SK-N-SH (cell line): Measurements from ENCODE around the gene DRD4. TPM values are rescaled to one million over a fixed set of nuclear protein-coding genes. Genes with fewer than 3 reads are reported as not detected.
A peak's percentile ranks its signal among the peaks of the same experiment; 100 is the strongest.

ENCODE experiments used
- CTCF ChIA-PET: fragments of 300-600, 350-600 bp; formaldehyde crosslinking; extraction: SDS; loops from one replicate; lab custom pipeline; 2021; lab: Yijun Ruan, JAX
- POLR2A ChIA-PET: fragments of 350-600 bp; sonication (Branson Sonifier 250); formaldehyde crosslinking; extraction: SDS; loops from one replicate; lab custom pipeline; 2020; ENCODE audit warnings: antibody characterized with exemption, inconsistent platforms; lab: Yijun Ruan, JAX
- DNase-seq: peaks from one replicate; pipeline ENCODE4 v3.0.0; 2012
- H2AFZ ChIP-seq: fragments of 200-600 bp; sonication (generic); 2 replicates; pipeline ENCODE4 v1.8.1; 2016; ENCODE audit warnings: antibody characterized with exemption, mild to moderate bottlenecking, low read depth
- H3F3A ChIP-seq: fragments of 200-600 bp; sonication (generic); replicated peaks from 2 replicates; pipeline ENCODE3; 2016; ENCODE audit warnings: antibody characterized with exemption, mild to moderate bottlenecking; ENCODE audit not compliant: insufficient read depth
- H3K27ac ChIP-seq, 2 experiments: fragments of 200-500 bp in 1 of 2; fragments of 200-600 bp in 1 of 2; sonication (Bioruptor generic) in 1 of 2; sonication (generic), shearing (Covaris generic) in 1 of 2; 2 replicates each; pipeline versions ENCODE4 v1.5.1 to v1.6.1; 2014 to 2016; ENCODE audit warnings: low read depth in 2 of 2, inconsistent platforms in 1 of 2, low read length in 1 of 2, mild to moderate bottlenecking in 1 of 2, mixed read lengths in 1 of 2
- H3K27me3 ChIP-seq: fragments of 200-600 bp; sonication (generic), shearing (Covaris generic); 2 replicates; pipeline ENCODE4 v1.6.1; 2016; ENCODE audit warnings: mixed run types; ENCODE audit not compliant: insufficient read depth
- H3K36me3 ChIP-seq, 2 experiments: fragments of 200-500 bp in 1 of 2; fragments of 200-600 bp in 1 of 2; sonication (Bioruptor generic) in 1 of 2; sonication (generic) in 1 of 2; replicated peaks in 1 of 2; 2 replicates each; pipeline versions ENCODE3 to v1.5.1; 2014 to 2016; ENCODE audit warnings: low read length in 1 of 2, mild to moderate bottlenecking in 1 of 2; ENCODE audit not compliant: insufficient read depth in 2 of 2, control insufficient read depth in 1 of 2
- H3K4me1 ChIP-seq, 2 experiments: fragments of 200-500 bp in 1 of 2; fragments of 200-600 bp in 1 of 2; sonication (Bioruptor generic) in 1 of 2; sonication (generic), shearing (Covaris generic) in 1 of 2; 2 replicates each; pipeline versions ENCODE4 v1.5.1 to v1.6.1; 2014 to 2016; ENCODE audit warnings: low read depth in 1 of 2, low read length in 1 of 2, mixed run types in 1 of 2; ENCODE audit not compliant: insufficient read depth in 2 of 2, control insufficient read depth in 1 of 2
- H3K4me2 ChIP-seq: fragments of 200-600 bp; sonication (generic), shearing (Covaris generic); 2 replicates; pipeline ENCODE4 v1.6.1; 2017; ENCODE audit warnings: mixed run types
- H3K4me3 ChIP-seq, 2 experiments: fragments of 200-500 bp in 1 of 2; fragments of 200-600 bp in 1 of 2; sonication (Bioruptor generic) in 1 of 2; sonication (generic), shearing (Covaris generic) in 1 of 2; 2 replicates each; pipeline versions ENCODE4 v1.5.1 to v1.8.1; 2014 to 2016; ENCODE audit warnings: low read depth in 2 of 2, inconsistent platforms in 1 of 2, low read length in 1 of 2, mild to moderate bottlenecking in 1 of 2, mixed read lengths in 1 of 2, moderate library complexity in 1 of 2
- H3K79me2 ChIP-seq: fragments of 200-600 bp; sonication (generic); 2 replicates; pipeline ENCODE4 v1.8.1; 2017; ENCODE audit warnings: mild to moderate bottlenecking; ENCODE audit not compliant: insufficient read depth
- H3K9ac ChIP-seq: fragments of 200-600 bp; sonication (generic); 2 replicates; pipeline ENCODE4 v1.6.1; 2017; ENCODE audit warnings: mixed run types
- H3K9me2 ChIP-seq: fragments of 200-600 bp; sonication (generic); 2 replicates; pipeline ENCODE4 v1.6.1; 2017; ENCODE audit warnings: mixed run types
- H3K9me3 ChIP-seq: fragments of 200-600 bp; sonication (generic); 2 replicates; pipeline ENCODE4 v1.6.1; 2017; ENCODE audit warnings: mixed run types, mild to moderate bottlenecking, moderate library complexity
- H4K20me1 ChIP-seq: fragments of 200-600 bp; sonication (generic); 2 replicates; pipeline ENCODE4 v1.6.1; 2017; ENCODE audit warnings: mild to moderate bottlenecking, mixed run types; ENCODE audit not compliant: insufficient read depth
- CTCF ChIP-seq: fragments of 200-600 bp; sonication (generic); IDR thresholded peaks from 2 replicates; pipeline ENCODE4 v1.6.1; 2017; ENCODE audit warnings: antibody characterized with exemption, mild to moderate bottlenecking, moderate library complexity
- EP300 ChIP-seq, 2 experiments: IDR thresholded peaks; 2 replicates each; pipeline versions ENCODE4 v1.4.0 to v1.6.1; 2012; ENCODE audit warnings: borderline replicate concordance in 1 of 2, low read depth in 1 of 2, low read length in 1 of 2
- FOXJ3 ChIP-seq: sonication (generic); formaldehyde crosslinking; IDR thresholded peaks from 2 replicates; pipeline ENCODE4 v1.5.1; 2020; ENCODE audit warnings: mild to moderate bottlenecking, missing genetic modification reagents
- IRF3 ChIP-seq: fragments of 150-350 bp; IDR thresholded peaks from 2 replicates; pipeline ENCODE4 v1.6.1; 2016; ENCODE audit warnings: mild to moderate bottlenecking, low read depth, low read length
- NFIC ChIP-seq: IDR thresholded peaks from 2 replicates; pipeline ENCODE4 v1.4.0; 2012; ENCODE audit warnings: borderline replicate concordance
- WGBS: methylation state at CpG from one replicate; pipeline ENCODE4 v1.1.6; 2017; ENCODE audit warnings: low lambda C conversion rate; 5-methylcytosine and 5-hydroxymethylcytosine counted together
- polyA plus RNA-seq, 3 experiments: library from polyadenylated mRNA; depleted of rRNA; stranded (reverse); fragments of >200 nt; gene quantifications; 2 replicates each; pipeline ENCODE4 v1.2.3, GENCODE V29; 2012

DRD4 gene
- polyA plus RNA-seq, 1 of the 3 experiments (the other 2 are of a cell fraction) = not detected

GRCh38 chr11:612201-612960 is 24.7 kb upstream of the DRD4 start:
- no peak overlapping the region for H3K4me2 ChIP-seq
- H3K9ac ChIP-seq = no peak overlapping the region
- H3K27ac ChIP-seq = no peak overlapping the region
- peaks cover 8% of the 10 kb centered on the region; the same call in 1 of the 2 replicates for H3K79me2 ChIP-seq
- no peaks in the 10 kb centered on the region for H3K9me3 ChIP-seq
- CTCF ChIA-PET = interaction anchor here (0.8 to 1.9 kb wide), 2 partner anchors 14 to 94 kb away, joined by 3 to 5 read pairs; no protein-coding TSS in a partner anchor
- H2AFZ ChIP-seq = no peak overlapping the region
- TF ChIP-seq IRF3 (no peak), CTCF (peak; percentile 35)
- H3K36me3 ChIP-seq = peaks cover 21 to 58% of the 10 kb centered on the region in 2 experiments
- peaks cover 6% of the 10 kb centered on the region for H3F3A ChIP-seq
- peaks cover 0 to 14% of the 10 kb centered on the region in 2 experiments; a peak in 1 of 4 replicates for H3K4me1 ChIP-seq
- no peak for DNase-seq
- no peaks in the 10 kb centered on the region for H3K9me2 ChIP-seq
- no peak overlapping the region for H3K4me3 ChIP-seq
- POLR2A ChIA-PET = no interaction called here
- WGBS = 80% methylated on average over 8 of the region's 27 CpGs
- peaks cover 31% of the 10 kb centered on the region for H4K20me1 ChIP-seq
- no peaks in the 10 kb centered on the region for H3K27me3 ChIP-seq

- Histone ChIP-seq H3K27me3 (no peaks in the 10 kb centered on the region), H3K36me3 (peaks cover 20 to 55% of the 10 kb centered on the region in 2 experiments), H3K27ac (no peak overlapping the region), H3K4me2 (no peak overlapping the region), H3K9me2 (no peaks in the 10 kb centered on the region), H3K4me3 (no peak overlapping the region), H3K9ac (no peak overlapping the region), H3K9me3 (no peaks in the 10 kb centered on the region), H2AFZ (no peak overlapping the region)
- no peak for DNase-seq
- POLR2A ChIA-PET = interaction anchor here (0.9 kb wide), 1 partner anchor 53 kb away, joined by 3 read pairs; no protein-coding TSS in a partner anchor
- TF ChIP-seq EP300 (IDR thresholded peaks at IDR 0.05; ENCODE audit: borderline replicate concordance in 1 of 2, low read depth in 1 of 2, low read length in 1 of 2) (no peak), NFIC (no peak), FOXJ3 (CRISPR knock-in tag) (no peak)
- TF ChIP-seq, all 33 proteins: peak for 0
- Histone ChIP-seq H4K20me1 (peaks cover 31% of the 10 kb centered on the region), H3K4me1 (peaks cover 0 to 14% of the 10 kb centered on the region in 2 experiments; a peak in 1 of 4 replicates), H3K79me2 (peaks cover 8% of the 10 kb centered on the region; the same call in 1 of the 2 replicates), H3F3A (peaks cover 6% of the 10 kb centered on the region)
- CTCF ChIA-PET = interaction anchor here (0.7 to 1.9 kb wide), 3 partner anchors 32 to 94 kb away, joined by 3 to 5 read pairs (median 3); no protein-coding TSS in a partner anchor
- 98% methylated on average over 6 of the region's 10 CpGs for WGBS
Observed at GRCh38 chr11:612961-613300, 24.1 kb upstream of the DRD4 start.
